ENCODE measurements around the gene SH3PXD2A. TPM values are rescaled to one million over a fixed set of nuclear protein-coding genes. Genes with fewer than 3 reads are reported as not detected.

SH3PXD2A gene
- total RNA-seq, 1 donor from 2014 or later: 50.3 TPM

GRCh38 chr10:103605359-103606096, 249.8 kb downstream of the SH3PXD2A start:
- DNase-seq (ENCODE audit: low spot score): peak; percentile 68

- no peak for DNase-seq (ENCODE audit: low spot score)
Measured at GRCh38 chr10:103603382-103603781, 252.0 kb downstream of the SH3PXD2A start.

- no peak for DNase-seq (ENCODE audit: low spot score)
Measured at GRCh38 chr10:103602852-103603155, 252.6 kb downstream of the SH3PXD2A start.

GRCh38 chr10:103602028-103602851, 253.1 kb downstream of the SH3PXD2A start:
- DNase-seq (ENCODE audit: low spot score): no peak

- no peak for DNase-seq (ENCODE audit: low spot score)
Measured at GRCh38 chr10:103600956-103601569, 254.3 kb downstream of the SH3PXD2A start.

- no peak for DNase-seq (ENCODE audit: low spot score)
Measured at GRCh38 chr10:103600325-103600724, 255.1 kb downstream of the SH3PXD2A start.

GRCh38 chr10:103599907-103600306, 255.5 kb downstream of the SH3PXD2A start:
- DNase-seq (ENCODE audit: low spot score): no peak

- DNase-seq (ENCODE audit: low spot score): no peak
Measured at GRCh38 chr10:103599211-103599610, 256.2 kb downstream of the SH3PXD2A start.

- DNase-seq (ENCODE audit: low spot score): no peak
Measured at GRCh38 chr10:103598654-103599115, 256.7 kb downstream of the SH3PXD2A start.

- DNase-seq (ENCODE audit: low spot score): no peak
Measured at GRCh38 chr10:103597003-103597402, 258.4 kb downstream of the SH3PXD2A start.

GRCh38 chr10:103595933-103596726, 259.2 kb downstream of the SH3PXD2A start:
- no peak for DNase-seq (ENCODE audit: low spot score)

GRCh38 chr10:103593022-103593570, 262.3 kb downstream of the SH3PXD2A start:
- DNase-seq (ENCODE audit: low spot score): no peak

GRCh38 chr10:103592186-103593021, 263.0 kb downstream of the SH3PXD2A start:
- no peak for DNase-seq (ENCODE audit: low spot score)

- DNase-seq (ENCODE audit: low spot score): no peak
Measured at GRCh38 chr10:103590744-103591291, 264.6 kb downstream of the SH3PXD2A start.

GRCh38 chr10:103590060-103590459, 265.3 kb downstream of the SH3PXD2A start:
- DNase-seq (ENCODE audit: low spot score): no peak

GRCh38 chr10:103589074-103589630, 266.2 kb downstream of the SH3PXD2A start:
- no peak for DNase-seq (ENCODE audit: low spot score)

- DNase-seq (ENCODE audit: low spot score): no peak
Measured at GRCh38 chr10:103587073-103587472, 268.3 kb downstream of the SH3PXD2A start.

GRCh38 chr10:103585011-103585405, 270.4 kb downstream of the SH3PXD2A start:
- no peak for DNase-seq (ENCODE audit: low spot score)

- no peak for DNase-seq (ENCODE audit: low spot score)
Measured at GRCh38 chr10:103584216-103585010, 271.0 kb downstream of the SH3PXD2A start.
